Choroid plexus epithelial cell (primary cell): ENCODE data around the gene RBMS3.

Experiments
- DNase-seq: peaks from one replicate; pipeline ENCODE4 v3.0.0-alpha.2; 2010; ENCODE audit warnings: low read depth
- H3K4me3 ChIP-seq: 2 replicates; pipeline ENCODE4 v1.5.1; 2011; ENCODE audit warnings: low read depth, mild to moderate bottlenecking, control low read depth, low read length, moderate library complexity
- CTCF ChIP-seq: conservative IDR thresholded peaks from 2 replicates; pipeline ENCODE4 v1.5.1; 2011; ENCODE audit warnings: low read depth, mild to moderate bottlenecking, control low read depth, inconsistent platforms, low read length, moderate library complexity

Gene RBMS3

GRCh38 chr3:29591579-29591978, 310.7 kb downstream of the RBMS3 start:
- H3K4me3 ChIP-seq = no peak overlapping the region
- DNase-seq = no peak
- no peak for TF ChIP-seq CTCF

GRCh38 chr3:29593802-29594201, 312.9 kb downstream of the RBMS3 start:
- TF ChIP-seq CTCF = no peak
- DNase-seq = no peak
- H3K4me3 ChIP-seq = no peak overlapping the region

GRCh38 chr3:29594261-29594660, 313.4 kb downstream of the RBMS3 start:
- no peak for TF ChIP-seq CTCF
- H3K4me3 ChIP-seq = no peak overlapping the region
- peak; percentile 44 for DNase-seq

- DNase-seq = peak; percentile 54
- no peak for TF ChIP-seq CTCF
- no peak overlapping the region for H3K4me3 ChIP-seq
Measured at GRCh38 chr3:29597376-29598008, 316.6 kb downstream of the RBMS3 start.

GRCh38 chr3:29601861-29602585, 321.2 kb downstream of the RBMS3 start:
- no peak for DNase-seq
- TF ChIP-seq CTCF = no peak
- no peak overlapping the region for H3K4me3 ChIP-seq

- peak; percentile 78 for DNase-seq
- no peak for TF ChIP-seq CTCF
- no peak overlapping the region for H3K4me3 ChIP-seq
Measured at GRCh38 chr3:29605845-29606244, 325.0 kb downstream of the RBMS3 start.

- no peak for DNase-seq
- no peak overlapping the region for H3K4me3 ChIP-seq
- no peak for TF ChIP-seq CTCF
Measured at GRCh38 chr3:29606416-29606815, 325.5 kb downstream of the RBMS3 start.
